ENCODE results near the gene NR4A2.

Gene NR4A2

GRCh38 chr2:156356014-156356754 lies 23.7 kb upstream of the NR4A2 start:
- H3K4me3 ChIP-seq (ENCODE audit: low read depth, low read length) = no peak overlapping the region
- no peaks in the 10 kb centered on the region for H3K27me3 ChIP-seq
- no peak for TF ChIP-seq CTCF (IDR thresholded peaks at IDR 0.05; ENCODE audit: low read depth, low read length)
- no peak for DNase-seq
- no peaks in the 10 kb centered on the region for H3K9me3 ChIP-seq
- no peaks in the 10 kb centered on the region for H3K4me1 ChIP-seq
- no peaks in the 10 kb centered on the region for H3K36me3 ChIP-seq

- DNase-seq = no peak
- no peak overlapping the region for H3K4me3 ChIP-seq (ENCODE audit: low read depth, low read length)
- no peaks in the 10 kb centered on the region for H3K4me1 ChIP-seq
- H3K27me3 ChIP-seq = no peaks in the 10 kb centered on the region
- TF ChIP-seq CTCF (IDR thresholded peaks at IDR 0.05; ENCODE audit: low read depth, low read length) = no peak
- no peaks in the 10 kb centered on the region for H3K36me3 ChIP-seq
- H3K9me3 ChIP-seq = no peaks in the 10 kb centered on the region
Measured at GRCh38 chr2:156352911-156353310, 20.4 kb upstream of the NR4A2 start.

GRCh38 chr2:156350374-156351142 lies 18.0 kb upstream of the NR4A2 start:
- Histone ChIP-seq H3K27me3 (no peaks in the 10 kb centered on the region), H3K9me3 (no peaks in the 10 kb centered on the region), H3K36me3 (no peaks in the 10 kb centered on the region), H3K4me1 (no peaks in the 10 kb centered on the region), H3K4me3 (ENCODE audit: low read depth, low read length) (no peak overlapping the region)
- DNase-seq = no peak
- no peak for TF ChIP-seq CTCF (IDR thresholded peaks at IDR 0.05; ENCODE audit: low read depth, low read length)

GRCh38 chr2:156349605-156350004 lies 17.1 kb upstream of the NR4A2 start:
- TF ChIP-seq CTCF (IDR thresholded peaks at IDR 0.05; ENCODE audit: low read depth, low read length) = no peak
- Histone ChIP-seq H3K4me3 (ENCODE audit: low read depth, low read length) (no peak overlapping the region), H3K4me1 (no peaks in the 10 kb centered on the region), H3K36me3 (no peaks in the 10 kb centered on the region), H3K27me3 (no peaks in the 10 kb centered on the region), H3K9me3 (no peaks in the 10 kb centered on the region)
- DNase-seq = no peak

- Histone ChIP-seq H3K4me3 (ENCODE audit: low read depth, low read length) (no peak overlapping the region), H3K4me1 (no peaks in the 10 kb centered on the region), H3K27me3 (no peaks in the 10 kb centered on the region), H3K9me3 (no peaks in the 10 kb centered on the region), H3K36me3 (no peaks in the 10 kb centered on the region)
- DNase-seq = no peak
- no peak for TF ChIP-seq CTCF (IDR thresholded peaks at IDR 0.05; ENCODE audit: low read depth, low read length)
Measured at GRCh38 chr2:156349161-156349560, 16.6 kb upstream of the NR4A2 start.

GRCh38 chr2:156347431-156347830 lies 14.9 kb upstream of the NR4A2 start:
- TF ChIP-seq CTCF (IDR thresholded peaks at IDR 0.05; ENCODE audit: low read depth, low read length) = no peak
- H3K27me3 ChIP-seq = no peaks in the 10 kb centered on the region
- no peak for DNase-seq
- H3K4me1 ChIP-seq = no peaks in the 10 kb centered on the region
- no peak overlapping the region for H3K4me3 ChIP-seq (ENCODE audit: low read depth, low read length)
- H3K9me3 ChIP-seq = no peaks in the 10 kb centered on the region
- H3K36me3 ChIP-seq = no peaks in the 10 kb centered on the region
